Stimulated activated CD8-positive, alpha-beta memory T cell treated with anti-CD3 and anti-CD28 coated beads, Interleukin-4, amount 100 ng/mL, for 4 hours (primary cell): ENCODE results near the gene ELF1.

Experiments
- DNase-seq, 2 donors: peaks; one replicate each; pipeline ENCODE4 v3.0.0-alpha.2; 2020; ENCODE audit warnings: low read depth in 2 of 2, low spot score in 1 of 2

Gene ELF1

GRCh38 chr13:41006978-41007743 is 12.0 kb downstream of the ELF1 start:
- DNase-seq: no peak

DNA sequence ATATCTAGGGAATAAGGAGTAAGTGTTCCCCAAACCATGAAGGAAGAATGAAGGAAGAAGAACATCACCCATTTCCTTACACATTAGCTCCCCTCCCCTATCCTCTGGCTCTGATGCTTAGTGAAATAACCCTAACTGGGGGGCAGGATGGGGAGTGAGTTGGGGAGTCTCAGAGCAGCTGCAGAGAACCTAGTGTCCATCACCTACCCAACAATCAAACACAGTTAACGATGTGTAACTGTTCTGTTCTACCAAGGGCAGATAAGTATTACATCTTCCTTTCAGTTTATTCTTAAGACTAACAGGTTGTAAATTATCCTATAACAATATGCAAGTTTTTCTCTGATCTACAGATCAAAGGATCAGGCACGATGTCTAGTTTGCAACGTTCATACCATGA is 12.8 kb downstream of the ELF1 start:
- DNase-seq: no peak

GRCh38 chr13:41005704-41006103 is 13.4 kb downstream of the ELF1 start:
- no peak for DNase-seq

GRCh38 chr13:41004875-41005693 is 14.0 kb downstream of the ELF1 start:
- no peak for DNase-seq

GRCh38 chr13:41002606-41003005 is 16.5 kb downstream of the ELF1 start:
- DNase-seq: no peak

- DNase-seq: no peak
Observed at GRCh38 chr13:41001695-41002094, 17.4 kb downstream of the ELF1 start.

GRCh38 chr13:40999416-40999815 is 19.7 kb downstream of the ELF1 start:
- DNase-seq: no peak

DNA sequence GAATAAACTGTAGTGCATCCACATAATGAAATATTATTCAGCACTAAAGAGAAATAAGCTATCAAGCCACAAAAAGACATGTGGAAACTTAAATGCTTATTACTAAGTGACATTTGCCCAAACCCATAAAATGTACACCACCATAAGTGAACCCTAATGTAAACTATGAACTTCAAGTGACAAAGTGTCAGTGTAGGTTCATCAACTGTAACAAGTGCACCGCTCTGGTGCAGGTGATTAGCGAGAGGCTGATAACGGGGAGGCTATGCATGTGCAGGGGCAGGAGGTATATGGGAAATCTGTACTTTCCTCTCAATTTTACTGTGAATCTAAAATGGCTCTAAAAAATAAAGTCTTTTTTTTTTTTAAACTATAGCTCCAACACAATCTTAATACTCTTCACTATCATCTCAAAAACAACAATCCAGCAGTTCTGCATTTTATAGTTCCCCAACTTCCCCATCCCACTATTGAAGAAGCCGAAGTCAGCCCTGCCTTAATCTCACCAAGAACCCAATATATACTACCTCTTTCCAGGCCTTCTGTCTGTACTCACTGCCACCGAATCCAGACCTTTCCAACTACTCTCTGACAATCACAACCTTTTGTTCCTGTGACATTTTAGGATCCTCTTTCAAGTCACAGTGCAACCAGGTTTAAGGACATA is 22.6 kb downstream of the ELF1 start:
- DNase-seq: no peak

DNA sequence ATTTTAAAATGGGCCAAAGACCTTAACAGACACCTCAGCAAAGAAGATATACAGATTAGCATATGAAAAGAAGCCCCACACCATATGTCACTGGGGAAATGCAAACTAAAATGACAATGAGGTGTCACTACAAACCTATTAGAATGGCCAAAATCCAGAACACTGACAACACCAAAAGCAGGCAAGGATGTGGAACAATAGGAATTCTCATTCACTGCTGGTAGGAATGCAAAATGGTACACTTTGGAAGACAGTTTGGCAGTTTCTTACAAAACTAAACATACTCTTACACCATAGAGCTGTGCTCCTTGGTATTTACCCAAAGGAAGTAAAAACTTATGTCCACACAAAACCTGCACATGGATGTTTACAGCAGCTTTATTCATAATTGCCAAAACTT is 23.1 kb downstream of the ELF1 start:
- no peak for DNase-seq

- no peak for DNase-seq
Observed at GRCh38 chr13:40994581-40995230, 24.4 kb downstream of the ELF1 start.

DNA sequence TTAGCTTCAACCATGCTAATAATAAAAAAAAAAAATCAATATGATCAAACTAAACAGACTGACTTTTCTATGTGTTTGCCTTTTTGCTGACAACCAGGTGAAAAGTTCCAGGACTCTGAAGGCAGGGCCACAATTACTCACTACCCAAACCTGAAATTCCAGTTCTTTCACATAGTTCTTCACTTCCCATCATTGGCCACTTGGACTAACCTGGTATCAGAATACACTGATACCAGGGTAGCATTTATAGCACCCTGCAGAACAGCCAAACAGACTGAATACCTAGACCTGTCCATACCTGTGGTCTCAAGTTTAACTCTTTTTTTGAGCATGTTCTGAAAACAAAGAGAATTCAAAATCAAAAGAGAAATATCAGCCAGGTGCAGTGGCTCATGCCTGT is 25.1 kb downstream of the ELF1 start:
- no peak for DNase-seq

DNA sequence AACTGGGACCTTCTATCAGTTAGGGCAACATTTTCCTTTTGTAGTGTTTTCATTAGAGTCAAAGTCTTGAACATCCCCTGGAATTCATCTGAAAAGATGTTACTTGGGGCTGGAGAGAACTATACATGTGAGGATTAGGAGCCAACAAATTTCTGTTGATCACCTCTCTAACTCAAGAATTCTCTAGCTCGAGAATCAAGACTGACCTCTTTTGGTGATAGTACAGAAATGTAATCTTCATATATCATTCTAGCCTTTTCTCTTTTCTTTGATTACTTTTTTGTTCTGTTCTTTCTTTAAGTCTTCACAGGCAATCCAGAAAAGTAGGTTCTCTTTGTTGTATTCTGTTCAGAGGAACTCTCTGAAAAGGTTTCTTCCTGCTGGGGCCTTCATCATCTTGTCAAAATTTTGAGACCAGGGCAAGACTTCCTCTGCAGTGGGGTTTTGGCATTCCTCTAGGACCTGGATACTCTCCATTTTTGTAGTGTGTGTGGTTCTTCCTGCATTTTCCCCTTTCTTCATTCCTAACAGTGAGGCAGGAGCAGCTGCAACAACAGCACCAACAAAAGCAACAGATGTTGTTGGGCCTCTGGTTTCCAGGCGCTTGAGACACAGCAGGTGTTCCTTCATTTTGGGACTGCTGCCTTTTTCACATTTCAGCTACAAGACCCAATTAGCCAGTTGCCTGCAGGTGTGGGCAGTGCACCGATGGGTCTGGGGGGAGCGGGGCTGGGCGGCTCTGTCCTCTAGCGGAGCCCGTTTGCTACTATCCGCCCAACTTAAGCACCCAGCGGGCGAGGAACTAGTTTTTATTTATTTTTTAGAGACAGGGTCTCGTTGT is 26.2 kb downstream of the ELF1 start:
- DNase-seq: no peak

DNA sequence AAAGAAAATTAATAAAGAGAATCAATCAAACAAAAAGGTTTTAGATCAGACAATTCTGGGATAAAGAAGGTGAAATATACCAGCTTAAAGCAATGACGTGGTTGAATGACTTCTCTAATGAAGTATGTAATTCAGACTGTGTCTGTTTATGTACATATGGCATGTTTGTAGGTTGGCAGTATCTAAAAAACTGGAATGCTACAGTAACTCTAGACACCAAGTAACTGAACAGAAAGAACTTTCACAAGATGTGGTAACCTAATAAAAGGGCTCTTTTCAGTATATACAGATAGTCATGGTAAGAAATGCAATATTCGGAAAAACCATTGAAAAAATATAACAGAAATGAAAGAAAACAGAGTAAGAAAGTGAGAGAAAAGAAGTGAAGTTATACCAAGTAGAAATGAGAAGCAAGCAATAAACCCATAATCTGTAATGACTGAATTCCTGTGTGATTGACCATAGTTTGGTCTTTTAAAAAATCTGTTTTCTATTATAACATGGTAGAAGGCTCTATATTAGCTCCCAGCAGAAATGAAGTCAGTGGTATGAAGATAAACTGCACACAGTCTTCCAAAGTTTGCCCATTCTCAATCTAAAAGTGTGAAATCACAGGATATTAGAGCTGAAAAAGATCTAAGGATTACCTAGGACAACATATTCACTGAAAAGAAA is 31.4 kb downstream of the ELF1 start:
- no peak for DNase-seq

GRCh38 chr13:40986101-40986856 is 32.8 kb downstream of the ELF1 start:
- DNase-seq: no peak

GRCh38 chr13:40985381-40986100 is 33.6 kb downstream of the ELF1 start:
- DNase-seq: no peak

DNA sequence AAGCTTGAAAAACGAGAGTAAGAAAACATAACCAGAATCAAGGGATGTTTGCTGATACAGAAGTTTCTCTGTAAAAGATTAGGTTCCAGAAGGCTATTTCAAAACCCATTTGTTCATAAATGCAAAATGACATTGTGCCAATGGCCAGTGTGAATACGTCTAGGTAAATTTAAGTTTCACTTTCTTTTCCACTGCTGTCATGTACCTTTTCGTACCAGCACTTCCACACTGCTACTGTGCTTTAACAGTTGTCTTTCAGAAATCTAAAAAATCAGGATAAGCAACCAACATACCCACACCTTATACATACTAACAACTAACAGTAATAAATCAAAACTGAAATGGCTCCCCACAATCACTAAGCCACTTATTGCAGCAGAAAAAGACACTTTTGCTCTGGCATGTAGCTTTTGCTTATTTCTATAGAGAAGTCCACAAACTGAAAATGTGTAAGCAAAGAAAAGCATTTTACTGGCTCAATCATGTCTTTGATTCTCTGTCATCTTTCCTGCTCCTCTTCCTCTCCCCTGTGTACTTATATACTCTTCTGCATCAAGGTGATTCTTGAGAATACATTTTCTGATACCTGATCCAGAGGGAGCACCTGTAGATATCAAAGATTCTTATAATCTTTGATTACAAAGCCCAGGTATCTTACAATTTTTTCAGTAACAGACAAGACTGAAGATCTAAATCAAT is 34.3 kb downstream of the ELF1 start:
- DNase-seq: no peak

- no peak for DNase-seq
Observed at GRCh38 chr13:40983725-40984667, 35.1 kb downstream of the ELF1 start.
